ENCODE measurements around the gene AZIN2.

GRCh38 chr1:33097137-33097611 is 16.2 kb downstream of the AZIN2 start:
- TF ChIP-seq CTCF (IDR thresholded peaks at IDR 0.05; ENCODE audit: low read length) (no peak), EZH2 (IDR thresholded peaks at IDR 0.05; ENCODE audit: borderline replicate concordance, low read length) (no peak)
